ENCODE data around the gene SEMA3F.

GRCh38 chr3:50224639-50225038 is 69.5 kb downstream of the SEMA3F start:
- TF ChIP-seq CTCF (IDR thresholded peaks at IDR 0.05) (no peak), POLR2A (IDR thresholded peaks at IDR 0.05) (no peak)

Data from right lobe of liver (tissue), 4 donors.